ENCODE data around the gene RIMBP2.

GRCh38 chr12:130704606-130705005 lies 11.5 kb downstream of the RIMBP2 start:
- TF ChIP-seq CTCF (IDR thresholded peaks at IDR 0.05; ENCODE audit: low read depth, low read length): no peak
- no peak for TF ChIP-seq EZH2phosphoT487 (IDR thresholded peaks at IDR 0.05; ENCODE audit: low read depth)

All from OCI-LY3 (cell line).